H9 (cell line): ENCODE measurements around the gene ILF3. TPM values are rescaled to one million over a fixed set of nuclear protein-coding genes. Genes with fewer than 3 reads are reported as not detected.

ENCODE experiments used
- DNase-seq: peaks from one replicate; pipeline ENCODE4 v3.0.0-alpha.2; 2017
- H2AFZ ChIP-seq: one replicate; pipeline ENCODE4 v1.6.1; 2013; ENCODE audit warnings: mild to moderate bottlenecking, low read length, control low read depth, moderate library complexity
- H2AK5ac ChIP-seq: 2 replicates; pipeline ENCODE4 v1.6.1; 2013; ENCODE audit warnings: low read length, control low read depth, mixed read lengths; ENCODE audit not compliant: insufficient read length
- H2BK120ac ChIP-seq: one replicate; pipeline ENCODE4 v1.6.1; 2013; ENCODE audit warnings: low read depth, mild to moderate bottlenecking, low read length, control low read depth, inconsistent platforms; ENCODE audit not compliant: poor library complexity, severe bottlenecking
- H2BK12ac ChIP-seq: 2 replicates; pipeline ENCODE4 v1.6.1; 2013; ENCODE audit warnings: low read length, control low read depth, mixed read lengths, low read depth; ENCODE audit not compliant: insufficient read length
- H2BK15ac ChIP-seq: 2 replicates; pipeline ENCODE4 v1.6.1; 2013; ENCODE audit warnings: low read depth, low read length, control low read depth
- H2BK20ac ChIP-seq: one replicate; pipeline ENCODE4 v1.6.1; 2013; ENCODE audit warnings: low read depth, mild to moderate bottlenecking, low read length, control low read depth, inconsistent platforms; ENCODE audit not compliant: poor library complexity, severe bottlenecking
- H2BK5ac ChIP-seq: 2 replicates; pipeline ENCODE4 v1.6.1; 2013; ENCODE audit warnings: low read length, control low read depth, mixed read lengths; ENCODE audit not compliant: insufficient read length
- H3K14ac ChIP-seq: 2 replicates; pipeline ENCODE4 v1.6.1; 2013; ENCODE audit warnings: low read length, control low read depth; ENCODE audit not compliant: insufficient read depth
- H3K18ac ChIP-seq: 2 replicates; pipeline ENCODE4 v1.6.1; 2013; ENCODE audit warnings: low read depth, mild to moderate bottlenecking, mixed read lengths, low read length, control low read depth; ENCODE audit not compliant: insufficient read length
- H3K23ac ChIP-seq: 2 replicates; pipeline ENCODE4 v1.6.1; 2013; ENCODE audit warnings: low read length, control low read depth, mixed read lengths, low read depth; ENCODE audit not compliant: insufficient read length
- H3K23me2 ChIP-seq: 2 replicates; pipeline ENCODE4 v1.6.1; 2013; ENCODE audit warnings: low read depth, mild to moderate bottlenecking, mixed read lengths, low read length, control low read depth; ENCODE audit not compliant: insufficient read length, poor library complexity, severe bottlenecking
- H3K27ac ChIP-seq: 2 replicates; pipeline ENCODE4 v1.5.1; 2013; ENCODE audit warnings: low read length, control low read depth, mixed read lengths, low read depth; ENCODE audit not compliant: insufficient read length
- H3K27me3 ChIP-seq: 2 replicates; pipeline ENCODE4 v1.6.1; 2013; ENCODE audit warnings: low read length, control low read depth, inconsistent platforms; ENCODE audit not compliant: insufficient read depth
- H3K4ac ChIP-seq: 2 replicates; pipeline ENCODE4 v1.6.1; 2013; ENCODE audit warnings: low read depth, mild to moderate bottlenecking, control low read depth, inconsistent platforms, low read length, moderate library complexity
- H3K4me1 ChIP-seq: 2 replicates; pipeline ENCODE4 v1.6.1; 2013; ENCODE audit warnings: low read length, control low read depth, inconsistent platforms; ENCODE audit not compliant: insufficient read depth
- H3K4me2 ChIP-seq: 2 replicates; pipeline ENCODE4 v1.6.1; 2013; ENCODE audit warnings: low read length, control low read depth, mixed read lengths; ENCODE audit not compliant: insufficient read length, insufficient read depth
- H3K56ac ChIP-seq: 2 replicates; pipeline ENCODE4 v1.6.1; 2013; ENCODE audit warnings: low read depth, mild to moderate bottlenecking, mixed read lengths, low read length, control low read depth; ENCODE audit not compliant: insufficient read length
- H3K79me1 ChIP-seq: 2 replicates; pipeline ENCODE4 v1.6.1; 2013; ENCODE audit warnings: low read depth, mild to moderate bottlenecking, moderate library complexity, low read length, control low read depth, inconsistent platforms; ENCODE audit not compliant: insufficient read depth, poor library complexity, severe bottlenecking
- H3K79me2 ChIP-seq: 2 replicates; pipeline ENCODE4 v1.6.1; 2013; ENCODE audit warnings: low read length, control low read depth, inconsistent platforms; ENCODE audit not compliant: insufficient read depth
- H3K9ac ChIP-seq: 2 replicates; pipeline ENCODE4 v1.6.1; 2013; ENCODE audit warnings: low read length, control low read depth, mixed read lengths; ENCODE audit not compliant: insufficient read length; ENCODE audit errors: extremely low read depth
- H3K9me3 ChIP-seq: one replicate; pipeline ENCODE4 v1.6.1; 2013; ENCODE audit warnings: low read depth, low read length, inconsistent platforms; ENCODE audit not compliant: control insufficient read depth
- H3T11ph ChIP-seq: one replicate; pipeline ENCODE4 v1.6.1; 2013; ENCODE audit warnings: mild to moderate bottlenecking, low read length, control low read depth, inconsistent platforms
- H4K20me1 ChIP-seq: one replicate; pipeline ENCODE4 v1.6.1; 2013; ENCODE audit not compliant: control insufficient read depth, insufficient read length, insufficient read depth
- H4K5ac ChIP-seq: 2 replicates; pipeline ENCODE4 v1.6.1; 2013; ENCODE audit warnings: low read depth, mild to moderate bottlenecking, mixed read lengths, low read length, control low read depth; ENCODE audit not compliant: insufficient read length
- H4K8ac ChIP-seq: replicated peaks from 2 replicates; pipeline ENCODE4 v1.6.1; 2013; ENCODE audit warnings: low read length, control low read depth, mixed read lengths, low read depth; ENCODE audit not compliant: insufficient read length
- H4K91ac ChIP-seq: 2 replicates; pipeline ENCODE4 v1.6.1; 2013; ENCODE audit warnings: low read depth, mild to moderate bottlenecking, moderate library complexity, mixed read lengths, low read length, control low read depth; ENCODE audit not compliant: insufficient read length
- H3K27ac Mint-ChIP-seq, 3 experiments: 2 replicates in 2 of 3; 3 replicates in 1 of 3; pipeline ENCODE4 v1.8.0; 2020 to 2021; ENCODE audit warnings: mixed read lengths in 3 of 3, mild to moderate bottlenecking in 1 of 3, moderate library complexity in 1 of 3
- H3K27me3 Mint-ChIP-seq: 2 replicates; pipeline ENCODE4 v1.8.0; 2021; ENCODE audit warnings: low read depth, mild to moderate bottlenecking, moderate library complexity, mixed read lengths
- H3K36me3 Mint-ChIP-seq, 3 experiments: 2 replicates in 2 of 3; 3 replicates in 1 of 3; pipeline ENCODE4 v1.8.0; 2020 to 2021; ENCODE audit warnings: low read depth in 3 of 3, mixed read lengths in 3 of 3; ENCODE audit not compliant: insufficient read depth in 1 of 3
- H3K4me1 Mint-ChIP-seq, 2 experiments: 2 replicates each; pipeline ENCODE4 v1.8.0; 2020; ENCODE audit warnings: mixed read lengths in 2 of 2
- H3K4me3 Mint-ChIP-seq, 2 experiments: 2 replicates in 1 of 2; 3 replicates in 1 of 2; pipeline ENCODE4 v1.8.0; 2020 to 2021; ENCODE audit warnings: mild to moderate bottlenecking in 2 of 2, mixed read lengths in 2 of 2, moderate library complexity in 1 of 2
- H3K9me3 Mint-ChIP-seq, 2 experiments: 2 replicates in 1 of 2; 3 replicates in 1 of 2; pipeline ENCODE4 v1.8.0; 2020; ENCODE audit warnings: mild to moderate bottlenecking in 2 of 2, mixed read lengths in 2 of 2, moderate library complexity in 1 of 2
- CTCF ChIP-seq: fragments of 200-600 bp; sonication (generic); conservative IDR thresholded peaks from 3 replicates; pipeline ENCODE4 v1.8.0; 2021; ENCODE audit warnings: antibody characterized with exemption, mild to moderate bottlenecking
- WGBS: extraction: QIAGEN DNeasy Blood & Tissue Kit; methylation state at CpG from one replicate; pipeline ENCODE4 v1.1.7; 2013; ENCODE audit warnings: missing lambda C conversion rate, low lambda C conversion rate, mixed read lengths; ENCODE audit not compliant: insufficient read length; ENCODE audit errors: extremely low coverage; 5-methylcytosine and 5-hydroxymethylcytosine counted together
- total RNA-seq: library from RNA; stranded (reverse); gene quantifications from 2 replicates; pipeline ENCODE4 v1.2.1, GENCODE V29; 2021

Gene ILF3
- total RNA-seq, 1 experiment from 2014 or later = 841 TPM

- WGBS = no CpG with 5 or more reads among the region's 10 CpGs
- H3K9ac ChIP-seq = no peak overlapping the region
These were observed 72.1 kb downstream of the ILF3 start for GRCh38 chr19:10726268-10726667.

More at GRCh38 chr19:10726268-10726667, 72.1 kb downstream of the ILF3 start:
- H2BK5ac ChIP-seq = no peak overlapping the region
- H3K4me2 ChIP-seq = no peak overlapping the region
- H3K4ac ChIP-seq = no peak overlapping the region
- H3K23me2 ChIP-seq = no peaks in the 10 kb centered on the region
- H3K79me1 ChIP-seq = peaks cover 10% of the 10 kb centered on the region
- H4K20me1 ChIP-seq = no peaks in the 10 kb centered on the region
- no peak overlapping the region for H4K8ac ChIP-seq
- Mint-ChIP-seq H3K27me3 (no peaks in the 10 kb centered on the region), H3K9me3 (no peaks in the 10 kb centered on the region), H3K27ac (no peak overlapping the region; a peak in 1 of 7 replicates), H3K4me3 (no peak overlapping the region), H3K4me1 (peaks cover 0 to 3% of the 10 kb centered on the region in 2 experiments; a peak in 2 of 4 replicates), H3K36me3 (peaks cover 5 to 14% (median 6%) of the 10 kb centered on the region in 3 experiments; a peak in 5 of 7 replicates)
- no peak overlapping the region for H3T11ph ChIP-seq
- H2BK15ac ChIP-seq = no peak overlapping the region
- no peak overlapping the region for H3K27ac ChIP-seq
- H2AFZ ChIP-seq = no peak overlapping the region
- H3K4me1 ChIP-seq = no peaks in the 10 kb centered on the region
- H4K91ac ChIP-seq = no peak overlapping the region
- no peak overlapping the region for H3K56ac ChIP-seq
- H3K18ac ChIP-seq = no peak overlapping the region
- no peak overlapping the region for H3K14ac ChIP-seq
- H4K5ac ChIP-seq = no peak overlapping the region
- no peak for DNase-seq
- H2BK12ac ChIP-seq = no peak overlapping the region
- H2AK5ac ChIP-seq = no peak overlapping the region
- H2BK120ac ChIP-seq = no peak overlapping the region
- TF ChIP-seq CTCF = no peak
- no peak overlapping the region for H2BK20ac ChIP-seq
- H3K79me2 ChIP-seq = peaks cover 29% of the 10 kb centered on the region; the same call in 1 of the 2 replicates
- H3K23ac ChIP-seq = no peak overlapping the region
- no peaks in the 10 kb centered on the region for H3K9me3 ChIP-seq
- no peaks in the 10 kb centered on the region for H3K27me3 ChIP-seq
